IPS-11a (cell line): ENCODE results near the gene PCDH7.

ENCODE experiments used
- H3K4me3 ChIP-seq: one replicate; pipeline ENCODE4 v1.5.1; 2013; ENCODE audit warnings: low read depth, low read length, control low read depth

PCDH7 gene

DNA sequence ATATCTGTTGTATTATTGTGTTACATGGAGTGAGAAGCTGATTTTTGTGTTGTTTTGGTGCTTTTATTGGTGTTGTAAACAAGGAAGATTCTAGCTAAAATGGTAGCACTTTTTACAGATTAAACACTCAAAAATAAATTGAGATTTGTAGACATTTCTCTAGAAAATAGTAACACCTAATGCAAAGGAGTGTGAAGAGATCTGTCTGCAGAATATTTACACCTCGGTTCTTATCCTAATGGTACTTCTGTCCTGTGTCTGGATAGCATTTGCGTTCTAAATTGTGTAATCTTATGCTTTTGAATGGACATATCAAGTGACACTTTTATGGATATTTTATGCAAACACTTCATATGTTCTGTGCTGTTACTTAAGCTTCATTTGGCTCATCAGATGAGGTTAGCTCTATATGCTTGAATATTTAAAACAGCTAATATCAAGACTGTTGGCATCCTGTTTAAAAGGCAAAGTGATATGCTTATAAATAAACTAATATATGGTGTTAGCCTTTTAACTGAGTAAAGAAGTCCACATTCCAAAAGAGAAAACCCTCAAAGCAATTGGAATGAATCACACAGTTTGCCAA, 6.0 kb downstream of the PCDH7 start:
- H3K4me3 ChIP-seq, result no peak overlapping the region

GRCh38 chr4:30727409-30727808, 7.2 kb downstream of the PCDH7 start:
- H3K4me3 ChIP-seq, result no peak overlapping the region

GRCh38 chr4:30728311-30728710, 8.1 kb downstream of the PCDH7 start:
- no peak overlapping the region for H3K4me3 ChIP-seq

DNA sequence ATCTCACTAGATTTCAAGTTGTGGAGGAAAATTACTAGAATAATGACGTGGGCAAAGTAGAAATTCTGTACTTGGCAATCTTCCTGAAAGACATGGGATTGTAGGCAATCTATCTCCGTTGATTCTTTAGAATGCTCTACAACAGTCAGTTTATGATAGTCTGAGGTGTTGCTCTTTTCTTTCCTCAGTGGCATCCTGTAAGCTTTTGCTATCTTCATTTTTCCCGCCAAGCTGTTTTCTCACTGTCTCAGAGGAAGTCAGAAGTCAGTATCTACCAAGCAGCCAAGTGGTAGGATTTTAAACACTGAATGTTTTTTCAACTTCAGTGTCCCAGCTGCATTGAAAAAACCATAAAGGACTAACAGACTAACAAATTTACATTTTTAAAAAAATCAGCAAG, 23.7 kb downstream of the PCDH7 start:
- no peak overlapping the region for H3K4me3 ChIP-seq

DNA sequence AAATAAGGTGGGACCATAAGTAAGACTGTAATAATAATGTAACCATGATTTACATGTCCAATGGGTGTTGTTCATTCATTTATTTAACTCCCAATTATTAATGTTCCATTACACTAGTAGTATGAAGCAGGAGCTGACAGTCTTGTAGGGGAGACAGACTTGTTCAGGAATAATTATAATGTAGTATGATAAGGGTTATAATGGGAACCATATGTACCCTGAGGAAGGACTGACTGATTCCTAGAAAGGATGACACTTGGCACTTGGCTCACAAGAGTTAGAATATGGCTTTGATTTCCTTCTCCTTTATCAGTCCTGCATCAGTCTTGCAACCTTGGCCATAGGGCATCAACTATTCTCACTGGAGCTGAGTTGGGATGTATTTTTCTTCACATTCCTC, 24.2 kb downstream of the PCDH7 start:
- no peak overlapping the region for H3K4me3 ChIP-seq

DNA sequence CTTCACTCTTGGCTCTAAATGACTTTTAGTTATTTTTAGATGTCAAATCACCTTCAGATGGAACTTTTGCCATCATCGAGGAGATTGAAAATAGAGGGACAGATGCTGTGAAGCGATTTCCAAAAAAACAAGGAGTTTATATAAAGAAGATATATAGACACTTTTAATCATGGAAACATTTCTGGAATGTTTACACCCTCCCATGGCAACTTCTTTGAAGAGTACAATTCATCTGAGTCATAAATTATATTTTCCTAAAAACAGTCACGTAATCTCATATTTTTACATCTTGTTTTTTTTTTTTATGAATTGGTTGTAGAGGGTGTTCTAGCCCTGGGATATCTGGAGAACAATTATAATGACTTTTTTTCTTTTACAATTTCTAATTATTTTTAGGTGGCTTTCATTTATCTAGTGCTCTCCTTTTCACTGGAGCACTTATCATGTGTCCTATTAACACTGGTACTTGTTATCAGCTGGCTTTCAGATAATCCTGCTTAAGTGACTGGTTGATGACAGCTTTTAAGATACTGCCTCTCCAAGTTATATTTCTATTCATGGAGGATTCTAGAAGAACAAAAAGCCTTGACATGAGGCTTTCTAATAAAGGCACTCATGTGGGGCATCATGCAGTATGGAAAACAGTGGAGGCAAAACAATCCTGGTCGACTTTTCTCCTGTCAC, 24.9 kb downstream of the PCDH7 start:
- H3K4me3 ChIP-seq, result no peak overlapping the region

GRCh38 chr4:30746735-30747134, 26.6 kb downstream of the PCDH7 start:
- no peak overlapping the region for H3K4me3 ChIP-seq

GRCh38 chr4:30753316-30753715, 33.1 kb downstream of the PCDH7 start:
- no peak overlapping the region for H3K4me3 ChIP-seq

GRCh38 chr4:30754021-30754420, 33.9 kb downstream of the PCDH7 start:
- no peak overlapping the region for H3K4me3 ChIP-seq

DNA sequence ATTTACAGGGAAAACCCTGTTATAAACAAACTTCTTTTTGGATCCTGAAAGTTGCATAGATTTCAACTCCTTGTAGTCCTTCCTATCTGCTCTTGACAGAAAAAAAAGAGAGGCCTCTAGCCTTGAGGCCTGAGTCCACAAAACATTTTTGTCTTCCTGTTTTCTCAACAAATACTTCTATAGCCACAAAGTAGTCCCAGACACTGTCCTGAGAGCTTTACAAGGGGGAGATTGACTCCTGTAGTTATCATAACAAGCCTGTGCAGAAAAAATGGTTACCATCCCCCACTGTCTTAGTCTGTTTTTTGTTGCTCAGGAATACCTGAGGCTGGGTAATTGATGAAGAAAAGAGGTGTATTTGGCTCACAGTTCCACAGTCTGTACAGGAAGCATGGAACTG, 35.2 kb downstream of the PCDH7 start:
- H3K4me3 ChIP-seq, result no peak overlapping the region

- H3K4me3 ChIP-seq, result no peak overlapping the region
Measured at GRCh38 chr4:30756553-30756952, 36.4 kb downstream of the PCDH7 start.

DNA sequence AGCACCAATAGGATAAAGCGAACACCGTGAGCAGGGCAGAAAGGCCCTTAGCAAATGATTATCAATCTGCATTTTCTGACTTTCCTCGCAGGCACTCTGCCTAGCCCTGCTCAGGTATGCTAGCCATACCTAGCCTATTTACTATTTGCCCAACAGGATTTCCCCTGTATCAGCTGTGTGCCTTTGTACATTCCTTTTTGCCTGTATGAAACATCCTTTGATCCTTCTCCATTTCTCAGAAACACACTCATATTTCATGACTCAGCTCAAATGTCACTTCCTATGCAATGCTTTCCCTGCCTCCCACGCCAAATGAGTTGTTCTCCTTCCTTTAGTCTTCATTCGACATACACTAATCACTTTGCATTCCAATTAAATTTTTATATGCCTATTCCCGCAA, 37.2 kb downstream of the PCDH7 start:
- no peak overlapping the region for H3K4me3 ChIP-seq

- H3K4me3 ChIP-seq, result no peak overlapping the region
Measured at GRCh38 chr4:30760551-30760950, 40.4 kb downstream of the PCDH7 start.

DNA sequence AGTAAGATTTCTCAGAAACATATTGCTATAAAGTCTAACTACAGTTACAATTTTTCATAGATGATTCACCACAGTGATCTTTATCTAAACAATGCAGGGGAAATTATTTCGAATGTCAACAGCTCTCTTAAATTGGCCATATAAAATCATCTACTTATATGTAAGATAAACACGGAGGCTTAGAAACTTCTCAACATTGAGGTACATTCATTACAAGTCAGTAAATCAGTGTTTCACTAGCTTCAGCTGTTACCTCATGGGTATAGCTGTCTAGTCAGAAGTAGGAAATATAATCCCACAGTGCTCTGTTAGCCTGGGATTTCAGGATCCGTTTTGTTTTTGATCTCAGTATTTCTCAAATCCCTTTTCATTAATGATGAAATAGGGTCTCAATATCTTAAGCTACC, 43.2 kb downstream of the PCDH7 start:
- H3K4me3 ChIP-seq, result no peak overlapping the region

DNA sequence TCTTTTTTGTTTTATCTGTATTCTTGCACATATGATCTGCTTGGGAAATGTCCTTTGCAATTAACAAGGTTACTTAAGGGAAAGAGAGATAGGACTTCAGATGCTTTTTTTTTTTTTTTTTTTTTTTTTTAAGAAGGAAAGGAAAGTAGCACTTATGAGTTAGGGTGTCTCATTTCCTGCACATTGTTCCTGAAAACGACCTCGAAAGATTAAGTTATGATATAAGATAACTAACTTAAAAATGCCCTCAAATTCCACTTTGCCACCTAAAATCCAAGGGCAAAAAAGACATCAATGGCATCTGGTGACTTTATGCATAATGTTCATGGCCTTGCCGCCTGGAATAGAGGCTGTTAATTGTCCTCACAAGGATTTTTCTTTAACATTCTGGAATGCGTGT, 44.9 kb downstream of the PCDH7 start:
- no peak overlapping the region for H3K4me3 ChIP-seq

DNA sequence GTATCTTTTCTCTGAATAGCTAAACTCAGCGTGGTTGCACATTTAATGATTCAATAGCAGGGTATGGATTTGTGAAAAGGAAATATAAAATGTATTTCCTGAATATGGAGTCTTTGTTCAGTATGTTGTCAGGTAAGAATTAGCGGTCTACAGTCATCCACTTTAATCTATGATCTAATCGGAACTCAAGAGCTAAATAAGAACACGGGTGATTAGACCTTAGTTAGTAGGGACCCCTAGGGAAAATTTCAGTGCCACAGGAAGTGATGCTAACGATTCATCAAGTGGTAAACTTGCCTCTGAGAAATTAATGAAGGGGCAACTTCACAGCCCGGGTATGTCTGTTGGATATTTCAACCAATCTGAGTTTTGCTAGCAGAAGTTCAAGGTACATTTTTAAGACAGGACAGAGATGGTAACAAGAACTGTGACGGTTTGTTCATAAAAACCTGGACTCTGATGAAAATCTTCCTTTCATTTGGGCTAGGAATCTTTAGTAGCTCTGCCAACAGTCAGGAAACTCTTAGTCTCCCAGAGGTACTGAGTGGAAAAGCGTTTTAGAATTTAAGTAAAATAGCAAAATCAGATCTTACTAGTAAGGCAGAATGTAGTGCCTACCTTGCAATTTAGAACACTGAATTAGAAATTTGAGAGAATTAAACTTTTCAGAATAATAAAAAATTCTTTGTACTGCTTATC, 47.1 kb downstream of the PCDH7 start:
- H3K4me3 ChIP-seq, result no peak overlapping the region

DNA sequence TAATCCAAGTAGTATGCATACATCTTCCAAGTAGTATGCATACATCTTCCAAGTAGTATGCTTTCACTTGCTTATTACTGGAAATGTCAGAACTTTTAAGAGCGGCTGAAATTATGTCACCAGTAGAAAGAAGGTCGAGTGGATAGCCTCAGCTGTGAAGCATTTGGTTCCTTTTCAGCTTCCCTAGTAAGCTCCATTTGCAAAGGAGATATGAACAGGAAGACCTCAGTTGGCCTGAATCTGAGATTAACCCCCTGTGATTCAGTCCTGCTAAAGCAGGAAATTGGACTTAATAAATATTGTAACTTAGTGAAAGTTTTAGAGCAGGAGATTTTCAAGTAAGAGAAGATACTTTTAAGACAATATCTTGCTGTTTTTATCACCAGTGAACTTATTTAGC, 48.1 kb downstream of the PCDH7 start:
- no peak overlapping the region for H3K4me3 ChIP-seq

DNA sequence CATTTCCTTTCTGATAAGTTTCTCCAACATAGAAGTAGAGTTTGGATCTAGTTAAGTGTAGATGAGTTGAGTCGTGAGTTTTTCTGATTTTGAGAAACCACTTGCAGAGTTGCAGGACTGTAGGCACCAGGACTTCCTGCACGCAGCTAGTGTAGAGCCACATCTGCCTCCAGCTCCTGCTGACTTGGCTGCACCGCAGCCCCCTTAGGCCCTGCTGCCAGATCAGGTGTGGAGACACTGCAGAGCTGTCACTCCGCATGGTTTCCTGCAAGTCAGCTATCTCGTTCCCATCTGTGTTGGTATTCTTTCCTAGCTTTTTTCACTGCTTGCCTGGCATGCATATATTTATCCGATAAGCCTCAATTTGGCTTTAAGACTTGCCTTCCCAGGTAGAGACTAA, 48.9 kb downstream of the PCDH7 start:
- no peak overlapping the region for H3K4me3 ChIP-seq

DNA sequence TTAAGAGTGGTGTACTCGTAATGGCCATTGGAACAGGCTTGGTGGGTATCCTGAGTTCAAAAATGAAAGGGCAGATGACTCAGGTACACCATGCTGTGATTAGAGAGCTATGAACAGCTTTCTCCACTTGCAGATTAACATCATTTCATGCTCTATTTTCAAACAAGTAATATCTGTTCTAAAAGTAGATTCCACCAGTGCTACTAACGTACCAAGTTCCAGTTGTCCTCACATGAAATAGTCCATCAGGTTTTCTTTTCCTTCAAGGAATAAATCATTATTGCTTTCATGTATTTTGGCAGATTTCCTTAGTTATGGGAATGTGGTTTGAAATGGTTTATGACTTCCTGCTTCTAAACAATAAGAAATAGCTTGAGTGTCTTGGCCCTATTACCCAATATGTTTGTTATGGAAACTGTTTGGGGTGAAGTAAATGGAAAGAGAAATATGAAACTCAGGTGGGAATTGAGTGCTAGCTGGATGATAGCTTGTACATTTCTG, 49.9 kb downstream of the PCDH7 start:
- no peak overlapping the region for H3K4me3 ChIP-seq

DNA sequence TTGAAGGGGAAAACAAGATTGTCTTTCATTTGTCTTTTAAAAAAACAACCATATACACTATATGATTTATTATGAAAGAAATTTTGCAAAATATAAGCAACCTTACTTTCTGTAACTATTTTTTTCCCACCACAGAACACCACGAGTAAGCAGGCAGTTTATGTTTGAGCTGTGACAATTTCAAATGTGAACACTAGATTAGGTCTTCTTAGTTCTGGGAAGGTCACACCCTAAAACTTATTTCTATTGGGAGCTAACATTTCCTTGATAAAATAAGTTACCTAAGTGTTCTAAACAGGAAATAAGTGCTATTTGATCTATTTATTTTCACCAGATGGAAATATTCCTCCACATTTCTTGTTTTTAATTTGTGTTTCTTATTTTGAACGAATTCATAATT, 50.6 kb downstream of the PCDH7 start:
- H3K4me3 ChIP-seq, result no peak overlapping the region

- H3K4me3 ChIP-seq, result no peak overlapping the region
Measured at GRCh38 chr4:30776451-30776850, 56.3 kb downstream of the PCDH7 start.

- H3K4me3 ChIP-seq, result no peak overlapping the region
Measured at GRCh38 chr4:30776921-30777415, 56.8 kb downstream of the PCDH7 start.
